K562 (cell line): ENCODE data around the gene CHRNA9. TPM values are rescaled to one million over a fixed set of nuclear protein-coding genes. Genes with fewer than 3 reads are reported as not detected.

Experiments used
- ATF1 ChIP-seq, 2 experiments: fragments of 450-650 bp in 1 of 2; IDR thresholded peaks; 2 replicates each; pipeline ENCODE4 v1.6.1; 2016; ENCODE audit warnings: missing compliant biosample characterization in 1 of 2, missing genetic modification characterization in 1 of 2
- ETV1 ChIP-seq: fragments of 450-650 bp; conservative IDR thresholded peaks from 2 replicates; pipeline ENCODE4 v1.6.1; 2016; ENCODE audit warnings: missing genetic modification characterization, control low read depth, low read depth, missing compliant biosample characterization
- FOXA1 ChIP-seq: fragments of 450-650 bp; IDR thresholded peaks from 2 replicates; pipeline ENCODE4 v1.6.1; 2016; ENCODE audit warnings: mild to moderate bottlenecking, borderline replicate concordance
- RUNX1 ChIP-seq: sonication (generic); IDR thresholded peaks from 2 replicates; pipeline ENCODE4 v1.6.1; 2016; ENCODE audit warnings: antibody characterized with exemption, low read depth
- SRF ChIP-seq, 2 experiments: fragments of 250-450, 450-650 bp in 1 of 2; sonication (Bioruptor Pico) in 1 of 2; sonication (generic) in 1 of 2; formaldehyde crosslinking; IDR thresholded peaks; 2 replicates each; pipeline versions ENCODE4 v1.5.0 to v1.5.1; 2020 to 2022; ENCODE audit warnings: mild to moderate bottlenecking in 1 of 2, missing genetic modification reagents in 1 of 2
- ZBTB1 ChIP-seq: sonication (generic); formaldehyde crosslinking; IDR thresholded peaks from 2 replicates; pipeline ENCODE4 v1.8.1; 2023; ENCODE audit warnings: missing genetic modification reagents, low read depth, mild to moderate bottlenecking, borderline replicate concordance
- ZBTB12 ChIP-seq: fragments of 250-450 bp; sonication (Bioruptor Pico); IDR thresholded peaks from 2 replicates; pipeline ENCODE4 v1.4.0; 2020
- ZNF253 ChIP-seq: fragments of 250-450 bp; sonication (Bioruptor Pico); conservative IDR thresholded peaks from 2 replicates; pipeline ENCODE4 v1.6.1; 2021; ENCODE audit warnings: mild to moderate bottlenecking
- polyA plus RNA-seq, 8 experiments: library from polyadenylated mRNA; depleted of rRNA in 4 of 8; stranded (reverse) in 5 of 8; unstranded in 3 of 8; fragments of >200 nt; fragmentation: Nextera tagmentation in 2 of 8; fragmentation: Illumina TruSeq in 1 of 8; extraction: Ambion mirVana in 2 of 8; extraction: Trizol in 1 of 8; gene quantifications; 2 replicates each; pipeline versions ENCODE4 v1.2.1 to v1.2.3, GENCODE V29; 2011 to 2014; ENCODE audit warnings: inconsistent platforms in 1 of 8, missing spikeins in 1 of 8
- total RNA-seq, 7 experiments: library from RNA; depleted of rRNA in 6 of 7; stranded (reverse); fragments of >200 nt in 6 of 7; fragmentation: Illumina TruSeq in 2 of 7; extraction: Trizol in 2 of 7; gene quantifications; 2 replicates each; pipeline versions ENCODE4 v1.2.1 to v1.2.3, GENCODE V29; 2011 to 2021; ENCODE audit warnings: low replicate concordance in 1 of 7
- TF ChIP-seq, protein P1 (sequence below): sonication (generic); formaldehyde crosslinking; IDR thresholded peaks from 2 replicates; pipeline ENCODE4 v1.8.0; 2022; ENCODE audit warnings: missing genetic modification reagents, mild to moderate bottlenecking, borderline replicate concordance
- TF ChIP-seq, protein P2 (sequence below): fragments of 450-650 bp; IDR thresholded peaks from 2 replicates; pipeline ENCODE4 v1.6.1; 2016

CHRNA9 gene
- total and polyA plus RNA-seq, 9 of the 15 experiments (the other 6 are each of a cell fraction or from before 2014, with no cell fraction given): not detected

DNA sequence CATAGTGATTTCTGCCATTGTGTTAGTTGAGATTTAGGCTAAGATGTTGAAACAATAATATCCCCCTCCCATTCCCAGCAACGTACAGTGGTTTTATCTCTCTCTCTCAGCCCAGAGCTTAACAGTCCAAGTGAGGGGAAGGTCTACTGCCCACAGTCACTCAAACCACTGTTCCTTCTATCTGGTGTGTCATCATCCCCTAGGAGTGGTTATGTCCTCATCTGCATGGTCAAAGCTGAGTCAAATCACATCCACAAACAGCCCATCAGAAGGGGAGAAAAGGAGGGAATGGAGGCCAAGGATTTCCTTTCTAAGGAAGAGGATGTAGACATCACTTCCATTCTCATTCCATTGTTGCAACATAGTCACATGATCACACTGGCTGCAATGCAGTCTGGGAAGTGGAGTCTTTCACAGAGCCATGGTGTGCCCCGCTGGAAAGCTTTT lies 42.8 kb upstream of the CHRNA9 start (continued):
- TF ChIP-seq ZBTB12 (CRISPR knock-in tag) (0 out of 2 replicates have a peak, but pooled peaks have one; percentile 19), ZNF253 (no peak), RUNX1 (no peak), ATF1 (CRISPR knock-in tag; IDR thresholded peaks at IDR 0.05) (no peak), ATF1 (tag; IDR thresholded peaks at IDR 0.05) (peak; percentile 76), ETV1 (tag) (peak; percentile 48; the same call in 1 of the 2 replicates), ZBTB1 (CRISPR knock-in tag) (no peak), FOXA1 (no peak), SRF (CRISPR knock-in tag; IDR thresholded peaks at IDR 0.05) (no peak)
- TF ChIP-seq, protein P1, sequence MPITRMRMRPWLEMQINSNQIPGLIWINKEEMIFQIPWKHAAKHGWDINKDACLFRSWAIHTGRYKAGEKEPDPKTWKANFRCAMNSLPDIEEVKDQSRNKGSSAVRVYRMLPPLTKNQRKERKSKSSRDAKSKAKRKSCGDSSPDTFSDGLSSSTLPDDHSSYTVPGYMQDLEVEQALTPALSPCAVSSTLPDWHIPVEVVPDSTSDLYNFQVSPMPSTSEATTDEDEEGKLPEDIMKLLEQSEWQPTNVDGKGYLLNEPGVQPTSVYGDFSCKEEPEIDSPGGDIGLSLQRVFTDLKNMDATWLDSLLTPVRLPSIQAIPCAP: no peak
- TF ChIP-seq, protein P2, sequence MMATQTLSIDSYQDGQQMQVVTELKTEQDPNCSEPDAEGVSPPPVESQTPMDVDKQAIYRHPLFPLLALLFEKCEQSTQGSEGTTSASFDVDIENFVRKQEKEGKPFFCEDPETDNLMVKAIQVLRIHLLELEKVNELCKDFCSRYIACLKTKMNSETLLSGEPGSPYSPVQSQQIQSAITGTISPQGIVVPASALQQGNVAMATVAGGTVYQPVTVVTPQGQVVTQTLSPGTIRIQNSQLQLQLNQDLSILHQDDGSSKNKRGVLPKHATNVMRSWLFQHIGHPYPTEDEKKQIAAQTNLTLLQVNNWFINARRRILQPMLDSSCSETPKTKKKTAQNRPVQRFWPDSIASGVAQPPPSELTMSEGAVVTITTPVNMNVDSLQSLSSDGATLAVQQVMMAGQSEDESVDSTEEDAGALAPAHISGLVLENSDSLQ: peak; percentile 94
